ENCODE measurements around the gene ZNF804B.

The ZNF804B gene

GRCh38 chr7:88787777-88788176 lies 28.3 kb downstream of the ZNF804B start:
- Histone ChIP-seq H3K4me1 (ENCODE audit: control insufficient read depth, insufficient read depth, low read length) (no peaks in the 10 kb centered on the region), H3K27me3 (ENCODE audit: control insufficient read depth, insufficient read depth, low read length) (no peaks in the 10 kb centered on the region), H3K9ac (ENCODE audit: low read depth, low read length) (no peak overlapping the region), H3K9me3 (ENCODE audit: control insufficient read depth, insufficient read depth, low read length) (no peaks in the 10 kb centered on the region), H3K4me3 (ENCODE audit: low read depth, low read length) (no peak overlapping the region), H3K36me3 (ENCODE audit: control insufficient read depth, insufficient read depth, low read length) (no peaks in the 10 kb centered on the region)

GRCh38 chr7:88789480-88790064 lies 30.1 kb downstream of the ZNF804B start:
- Histone ChIP-seq H3K4me3 (ENCODE audit: low read depth, low read length) (no peak overlapping the region), H3K4me1 (ENCODE audit: control insufficient read depth, insufficient read depth, low read length) (no peaks in the 10 kb centered on the region), H3K9me3 (ENCODE audit: control insufficient read depth, insufficient read depth, low read length) (no peaks in the 10 kb centered on the region), H3K9ac (ENCODE audit: low read depth, low read length) (no peak overlapping the region), H3K36me3 (ENCODE audit: control insufficient read depth, insufficient read depth, low read length) (no peaks in the 10 kb centered on the region), H3K27me3 (ENCODE audit: control insufficient read depth, insufficient read depth, low read length) (no peaks in the 10 kb centered on the region)

GRCh38 chr7:88791891-88792290 lies 32.4 kb downstream of the ZNF804B start:
- no peak overlapping the region for H3K4me3 ChIP-seq (ENCODE audit: low read depth, low read length)
- no peaks in the 10 kb centered on the region for H3K36me3 ChIP-seq (ENCODE audit: control insufficient read depth, insufficient read depth, low read length)
- H3K27me3 ChIP-seq (ENCODE audit: control insufficient read depth, insufficient read depth, low read length): no peaks in the 10 kb centered on the region
- no peaks in the 10 kb centered on the region for H3K4me1 ChIP-seq (ENCODE audit: control insufficient read depth, insufficient read depth, low read length)
- no peaks in the 10 kb centered on the region for H3K9me3 ChIP-seq (ENCODE audit: control insufficient read depth, insufficient read depth, low read length)
- no peak overlapping the region for H3K9ac ChIP-seq (ENCODE audit: low read depth, low read length)

DNA sequence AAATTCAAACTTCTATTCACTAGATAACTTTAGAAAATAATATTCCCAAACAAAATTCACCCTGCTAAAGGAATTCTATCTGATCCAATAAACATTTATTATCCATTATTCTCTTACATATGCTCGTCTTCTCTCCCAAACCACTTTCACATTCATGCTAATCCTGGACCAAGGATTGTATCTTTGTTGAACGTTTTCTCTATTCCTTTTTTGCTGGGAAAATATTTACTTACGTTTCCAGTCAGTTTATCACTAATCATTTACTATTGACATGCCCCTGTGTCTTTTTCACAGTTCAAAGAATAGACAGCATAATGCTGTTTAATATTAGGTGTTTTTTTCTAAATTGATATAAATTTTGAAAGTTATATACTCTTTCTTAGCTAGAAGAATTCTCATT lies 32.9 kb downstream of the ZNF804B start:
- Histone ChIP-seq H3K27me3 (ENCODE audit: control insufficient read depth, insufficient read depth, low read length) (no peaks in the 10 kb centered on the region), H3K36me3 (ENCODE audit: control insufficient read depth, insufficient read depth, low read length) (no peaks in the 10 kb centered on the region), H3K4me3 (ENCODE audit: low read depth, low read length) (no peak overlapping the region), H3K4me1 (ENCODE audit: control insufficient read depth, insufficient read depth, low read length) (no peaks in the 10 kb centered on the region), H3K9ac (ENCODE audit: low read depth, low read length) (no peak overlapping the region), H3K9me3 (ENCODE audit: control insufficient read depth, insufficient read depth, low read length) (no peaks in the 10 kb centered on the region)

- Histone ChIP-seq H3K9ac (ENCODE audit: low read depth, low read length) (no peak within 1 kb of the TSS), H3K9me3 (ENCODE audit: control insufficient read depth, insufficient read depth, low read length) (no peaks in the 10 kb centered on the region), H3K4me3 (ENCODE audit: low read depth, low read length) (no peak within 1 kb of the TSS), H3K4me1 (ENCODE audit: control insufficient read depth, insufficient read depth, low read length) (no peaks in the 10 kb centered on the region), H3K27me3 (ENCODE audit: control insufficient read depth, insufficient read depth, low read length) (no peaks in the 10 kb centered on the region), H3K36me3 (ENCODE audit: control insufficient read depth, insufficient read depth, low read length) (no peaks in the 10 kb centered on the region)
These were observed 36.1 kb downstream of the ZNF804B start, which contains the start of gene TEX47 for GRCh38 chr7:88795553-88795952. Gene TEX47 (minus strand): TSS chr7:88795737. CDS start chr7:88794942, 795 bp downstream.

GRCh38 chr7:88801046-88801445 lies 41.5 kb downstream of the ZNF804B start:
- no peaks in the 10 kb centered on the region for H3K27me3 ChIP-seq (ENCODE audit: control insufficient read depth, insufficient read depth, low read length)

DNA sequence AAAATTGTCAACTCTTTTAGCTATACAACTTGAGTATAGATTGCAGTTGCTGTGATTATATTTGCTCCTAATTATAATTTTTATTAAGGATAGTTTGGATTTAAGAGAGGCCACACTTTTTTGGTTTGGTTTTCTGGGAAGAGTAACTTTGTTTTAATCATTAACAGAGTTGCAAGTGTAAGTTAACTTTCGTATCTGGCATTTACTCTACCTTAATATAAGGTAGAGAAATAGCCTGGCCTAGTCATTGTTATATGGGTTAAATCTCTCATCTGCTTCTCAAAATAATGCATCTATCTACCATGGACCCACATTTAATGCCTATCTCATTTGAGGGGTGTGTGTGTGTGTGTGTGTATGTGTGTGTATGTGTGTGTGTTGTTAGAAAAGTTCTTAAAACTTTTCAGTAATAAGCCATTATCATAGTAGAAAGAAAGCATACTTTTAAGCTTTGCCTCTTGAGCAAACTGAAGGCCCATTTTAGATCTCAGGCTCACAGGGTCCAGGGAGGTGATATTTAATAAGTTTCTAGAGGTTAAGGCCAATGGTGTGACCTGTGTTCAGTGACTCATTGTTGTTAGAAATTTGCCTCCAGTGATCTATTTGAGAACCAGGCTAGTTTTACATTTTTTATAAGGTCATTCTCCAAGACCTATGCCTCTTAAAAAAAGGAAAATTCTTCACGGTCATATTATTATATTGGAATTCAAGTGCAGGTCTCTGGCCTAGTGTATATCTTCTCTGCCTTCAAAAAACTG lies 47.0 kb downstream of the ZNF804B start:
- Histone ChIP-seq H3K9ac (ENCODE audit: low read depth, low read length) (no peak overlapping the region), H3K4me1 (ENCODE audit: control insufficient read depth, insufficient read depth, low read length) (no peaks in the 10 kb centered on the region)

More at GRCh38 chr7:88801046-88801445, 41.5 kb downstream of the ZNF804B start:
- Histone ChIP-seq H3K36me3 (ENCODE audit: control insufficient read depth, insufficient read depth, low read length) (no peaks in the 10 kb centered on the region), H3K9ac (ENCODE audit: low read depth, low read length) (no peak overlapping the region), H3K4me3 (ENCODE audit: low read depth, low read length) (no peak overlapping the region), H3K4me1 (ENCODE audit: control insufficient read depth, insufficient read depth, low read length) (peaks cover 3% of the 10 kb centered on the region), H3K9me3 (ENCODE audit: control insufficient read depth, insufficient read depth, low read length) (no peaks in the 10 kb centered on the region)

GRCh38 chr7:88818552-88818951 lies 59.1 kb downstream of the ZNF804B start:
- Histone ChIP-seq H3K4me1 (ENCODE audit: control insufficient read depth, insufficient read depth, low read length) (no peaks in the 10 kb centered on the region), H3K36me3 (ENCODE audit: control insufficient read depth, insufficient read depth, low read length) (no peaks in the 10 kb centered on the region), H3K9ac (ENCODE audit: low read depth, low read length) (no peak overlapping the region), H3K4me3 (ENCODE audit: low read depth, low read length) (no peak overlapping the region), H3K9me3 (ENCODE audit: control insufficient read depth, insufficient read depth, low read length) (no peaks in the 10 kb centered on the region), H3K27me3 (ENCODE audit: control insufficient read depth, insufficient read depth, low read length) (no peaks in the 10 kb centered on the region)

More for the DNA sequence above, 47.0 kb downstream of the ZNF804B start:
- no peak overlapping the region for H3K4me3 ChIP-seq (ENCODE audit: low read depth, low read length)
- no peaks in the 10 kb centered on the region for H3K27me3 ChIP-seq (ENCODE audit: control insufficient read depth, insufficient read depth, low read length)
- H3K36me3 ChIP-seq (ENCODE audit: control insufficient read depth, insufficient read depth, low read length): no peaks in the 10 kb centered on the region
- H3K9me3 ChIP-seq (ENCODE audit: control insufficient read depth, insufficient read depth, low read length): no peaks in the 10 kb centered on the region

DNA sequence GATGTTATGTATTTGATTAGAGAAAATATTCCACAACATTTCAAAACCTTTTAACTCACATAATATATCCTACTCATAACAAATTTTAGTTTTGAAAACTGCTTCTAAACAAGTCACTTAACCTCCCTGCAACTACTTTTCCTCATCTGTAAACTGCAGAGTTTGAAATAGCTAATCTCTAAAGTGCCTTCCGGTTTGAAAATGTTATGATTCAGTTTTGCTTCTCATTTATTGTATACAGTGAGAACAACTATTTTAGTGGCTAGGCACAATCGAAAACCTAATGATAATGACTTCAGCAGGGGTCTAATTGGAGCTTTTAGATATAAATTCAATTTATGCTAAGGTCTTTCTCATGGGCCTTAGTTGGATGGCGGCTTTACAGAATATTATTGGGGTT lies 66.7 kb downstream of the ZNF804B start:
- Histone ChIP-seq H3K9me3 (ENCODE audit: control insufficient read depth, insufficient read depth, low read length) (no peaks in the 10 kb centered on the region), H3K9ac (ENCODE audit: low read depth, low read length) (no peak overlapping the region), H3K4me1 (ENCODE audit: control insufficient read depth, insufficient read depth, low read length) (no peaks in the 10 kb centered on the region), H3K36me3 (ENCODE audit: control insufficient read depth, insufficient read depth, low read length) (no peaks in the 10 kb centered on the region), H3K4me3 (ENCODE audit: low read depth, low read length) (no peak overlapping the region), H3K27me3 (ENCODE audit: control insufficient read depth, insufficient read depth, low read length) (no peaks in the 10 kb centered on the region)

- Histone ChIP-seq H3K27me3 (ENCODE audit: control insufficient read depth, insufficient read depth, low read length) (no peaks in the 10 kb centered on the region), H3K36me3 (ENCODE audit: control insufficient read depth, insufficient read depth, low read length) (no peaks in the 10 kb centered on the region), H3K4me1 (ENCODE audit: control insufficient read depth, insufficient read depth, low read length) (no peaks in the 10 kb centered on the region), H3K9me3 (ENCODE audit: control insufficient read depth, insufficient read depth, low read length) (no peaks in the 10 kb centered on the region), H3K4me3 (ENCODE audit: low read depth, low read length) (no peak overlapping the region), H3K9ac (ENCODE audit: low read depth, low read length) (no peak overlapping the region)
These were observed 75.7 kb downstream of the ZNF804B start for GRCh38 chr7:88835147-88835728.

GRCh38 chr7:88842201-88842600 lies 82.7 kb downstream of the ZNF804B start:
- Histone ChIP-seq H3K27me3 (ENCODE audit: control insufficient read depth, insufficient read depth, low read length) (no peaks in the 10 kb centered on the region), H3K4me3 (ENCODE audit: low read depth, low read length) (no peak overlapping the region), H3K4me1 (ENCODE audit: control insufficient read depth, insufficient read depth, low read length) (no peaks in the 10 kb centered on the region), H3K9ac (ENCODE audit: low read depth, low read length) (no peak overlapping the region), H3K36me3 (ENCODE audit: control insufficient read depth, insufficient read depth, low read length) (no peaks in the 10 kb centered on the region), H3K9me3 (ENCODE audit: control insufficient read depth, insufficient read depth, low read length) (no peaks in the 10 kb centered on the region)

DNA sequence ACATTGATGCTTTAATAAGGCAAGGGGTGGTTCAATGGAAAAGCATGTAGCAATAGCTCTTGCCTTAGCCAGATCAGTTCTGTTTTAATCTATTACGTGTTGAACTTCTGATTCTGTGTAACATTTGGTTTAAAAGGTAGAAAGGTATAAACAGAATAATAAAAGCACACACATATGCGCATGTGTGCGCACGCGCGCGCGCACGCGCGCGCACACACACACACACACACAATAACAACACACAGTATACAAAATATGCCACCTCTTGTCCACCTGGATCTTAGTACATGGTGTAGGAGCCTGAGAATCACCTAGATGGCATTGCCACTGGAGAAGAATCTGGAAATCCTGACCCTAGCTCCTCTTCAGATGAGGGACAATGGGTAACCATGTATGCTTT lies 85.6 kb downstream of the ZNF804B start:
- Histone ChIP-seq H3K9me3 (ENCODE audit: control insufficient read depth, insufficient read depth, low read length) (no peaks in the 10 kb centered on the region), H3K27me3 (ENCODE audit: control insufficient read depth, insufficient read depth, low read length) (no peaks in the 10 kb centered on the region), H3K36me3 (ENCODE audit: control insufficient read depth, insufficient read depth, low read length) (no peaks in the 10 kb centered on the region), H3K4me1 (ENCODE audit: control insufficient read depth, insufficient read depth, low read length) (no peaks in the 10 kb centered on the region), H3K4me3 (ENCODE audit: low read depth, low read length) (no peak overlapping the region), H3K9ac (ENCODE audit: low read depth, low read length) (no peak overlapping the region)
